Stomach (tissue), 9 donors: ENCODE data around the gene MGAT2. TPM values are rescaled to one million over a fixed set of nuclear protein-coding genes. Genes with fewer than 3 reads are reported as not detected.
A peak's percentile ranks its signal among the peaks of the same experiment; 100 is the strongest.

Experiments used
- DNase-seq, 2 donors: peaks; one replicate each; pipeline versions ENCODE4 v3.0.0 to v3.0.0-alpha.2; 2013 to 2019
- H3K27ac ChIP-seq, 5 donors: fragments of 200-600 bp in 4 of 5; sonication (generic) in 4 of 5; one replicate each; pipeline ENCODE4 v1.5.1; 2013 to 2019; ENCODE audit warnings: mild to moderate bottlenecking in 1 of 5, moderate library complexity in 1 of 5
- H3K27me3 ChIP-seq, 3 donors: fragments of 200-600 bp; sonication (generic); one replicate each; pipeline ENCODE4 v1.5.1; 2017 to 2019; ENCODE audit warnings: mixed run types in 1 of 3
- H3K36me3 ChIP-seq, 4 donors: fragments of 200-600 bp; sonication (generic); 1 replicate in 3 of 4; 2 replicates in 1 of 4; pipeline ENCODE4 v1.5.1; 2016 to 2019
- H3K4me1 ChIP-seq, 4 donors: fragments of 200-600 bp; sonication (generic); one replicate each; pipeline ENCODE4 v1.5.1; 2016 to 2019
- H3K4me3 ChIP-seq, 4 donors: fragments of 200-600 bp; sonication (generic) in 3 of 4; one replicate each; pipeline ENCODE4 v1.5.1; 2016 to 2019; ENCODE audit warnings: mild to moderate bottlenecking in 1 of 4
- H3K9me3 ChIP-seq, 4 donors: fragments of 200-600 bp; sonication (generic); one replicate each; pipeline ENCODE4 v1.5.1; 2016 to 2019
- CTCF ChIP-seq, 7 experiments: fragments of 450-650 bp in 4 of 7; fragments of 200-600 bp in 3 of 7; sonication (generic) in 3 of 7; IDR thresholded peaks; one replicate each; pipeline ENCODE4 v1.5.1; 2016 to 2019; ENCODE audit warnings: antibody characterized with exemption in 7 of 7, control low read depth in 2 of 7, mild to moderate bottlenecking in 1 of 7
- EP300 ChIP-seq: sonication (generic); formaldehyde crosslinking; IDR thresholded peaks from one replicate; pipeline ENCODE4 v1.6.1; 2017; ENCODE audit warnings: antibody characterized with exemption
- POLR2A ChIP-seq, 4 donors: fragments of 450-650 bp; IDR thresholded peaks; one replicate each; pipeline ENCODE4 v1.6.1; 2016; ENCODE audit warnings: antibody characterized with exemption in 4 of 4, control low read depth in 2 of 4, mild to moderate bottlenecking in 1 of 4, moderate library complexity in 1 of 4
- POLR2AphosphoS5 ChIP-seq, 3 donors: sonication (generic); formaldehyde crosslinking; IDR thresholded peaks; one replicate each; pipeline ENCODE4 v1.6.1; 2016; ENCODE audit warnings: antibody characterized with exemption in 3 of 3
- WGBS, 5 donors: extraction: QIAGEN DNeasy Blood & Tissue Kit in 3 of 5; methylation state at CpG; one replicate each; pipeline versions ENCODE4 v1.1.5 to v1.1.7; 2013 to 2018; 5-methylcytosine and 5-hydroxymethylcytosine counted together
- intact Hi-C: fragments of 100-400 bp; cut with DNase I; formaldehyde crosslinking; loops from one replicate; pipeline ENCODE4 v1.15.1; 2023; ENCODE audit warnings: low total_unique reads
- polyA plus RNA-seq, 3 donors: library from polyadenylated mRNA; stranded (reverse); fragments of 200-250 nt; gene quantifications; one replicate each; pipeline ENCODE4 v1.2.3, GENCODE V29; 2013
- total RNA-seq, 5 donors: library from RNA; depleted of rRNA; stranded (reverse); fragments of >200 nt; gene quantifications; one replicate each; pipeline versions ENCODE4 v1.1.0 to v1.2.3, GENCODE V29; 2014 to 2016
- donor health status: healthy with polysubstance abuse.
- donor health status: Bipolar disorder and iron deficiency.
- donor health status: healthy.

Gene MGAT2
- total and polyA plus RNA-seq, 8 donors = 0.58 to 58.2 (median 13.2) TPM

GRCh38 chr14:49598485-49599300, 21.9 kb upstream of the MGAT2 start, which contains the start of gene LRR1:
TSS of gene LRR1 (plus strand) at chr14:49598940. CDS start at chr14:49599021, 81 bp downstream.
- H3K4me1 ChIP-seq = peaks cover 0 to 43% (median 19%) of the 10 kb centered on the region in 4 donors
- H3K36me3 ChIP-seq = peaks cover 0 to 11% (median 6%) of the 10 kb centered on the region in 4 donors
- H3K27ac ChIP-seq = peak within 1 kb of the TSS; percentile 88 to 97 (median 96)
- H3K4me3 ChIP-seq = peak within 1 kb of the TSS; percentile 60 to 94 (median 66)
- DNase-seq = peak; percentile 88 to 95
- H3K9me3 ChIP-seq = no peaks in the 10 kb centered on the region
- WGBS, 5 donors = 0 to 1% (median 0%) methylated on average over 36 to 77 of the region's 77 CpGs
- no peak for TF ChIP-seq POLR2A (IDR thresholded peaks at IDR 0.05)
- peak; percentile 16 to 67 (median 57) for TF ChIP-seq POLR2AphosphoS5 (IDR thresholded peaks at IDR 0.05)
- no peak for TF ChIP-seq EP300
- peak in 1 of 7 experiments; percentile 14 for TF ChIP-seq CTCF (IDR thresholded peaks at IDR 0.05)
- intact Hi-C loops = no loop called here
- no peaks in the 10 kb centered on the region for H3K27me3 ChIP-seq

GRCh38 chr14:49607583-49607982, 13.0 kb upstream of the MGAT2 start:
- no peak for TF ChIP-seq POLR2AphosphoS5 (IDR thresholded peaks at IDR 0.05)
- no peak for TF ChIP-seq CTCF (IDR thresholded peaks at IDR 0.05)
- TF ChIP-seq EP300 = no peak
- intact Hi-C loops = no loop called here
- DNase-seq = no peak
- no peaks in the 10 kb centered on the region for H3K9me3 ChIP-seq
- WGBS, 5 donors = 86 to 97% (median 93%) methylated on average over 6 of the region's 6 CpGs
- H3K4me3 ChIP-seq = no peak overlapping the region
- H3K27ac ChIP-seq = no peak overlapping the region
- H3K27me3 ChIP-seq = no peaks in the 10 kb centered on the region
- no peaks in the 10 kb centered on the region for H3K4me1 ChIP-seq
- peaks cover 1 to 35% (median 22%) of the 10 kb centered on the region in 4 donors for H3K36me3 ChIP-seq

GRCh38 chr14:49612251-49612650, 8.3 kb upstream of the MGAT2 start:
- no peak overlapping the region for H3K27ac ChIP-seq
- 89 to 93% (median 91%) methylated on average over 4 of the region's 4 CpGs for WGBS, 5 donors
- H3K36me3 ChIP-seq = peaks cover 0 to 16% (median 13%) of the 10 kb centered on the region in 4 donors
- no peak for DNase-seq
- no peak overlapping the region for H3K4me3 ChIP-seq
- no peaks in the 10 kb centered on the region for H3K27me3 ChIP-seq
- H3K4me1 ChIP-seq = peaks cover 0 to 3% (median 2%) of the 10 kb centered on the region in 4 donors
- TF ChIP-seq CTCF (IDR thresholded peaks at IDR 0.05) (no peak), POLR2A (IDR thresholded peaks at IDR 0.05) (no peak), POLR2AphosphoS5 (IDR thresholded peaks at IDR 0.05) (no peak), EP300 (no peak)
- intact Hi-C loops = no loop called here
- no peaks in the 10 kb centered on the region for H3K9me3 ChIP-seq

GRCh38 chr14:49612671-49613070, 7.9 kb upstream of the MGAT2 start:
- Histone ChIP-seq H3K36me3 (peaks cover 1 to 16% (median 14%) of the 10 kb centered on the region in 4 donors), H3K27ac (no peak overlapping the region), H3K9me3 (no peaks in the 10 kb centered on the region), H3K4me1 (peaks cover 0 to 8% (median 4%) of the 10 kb centered on the region in 4 donors), H3K27me3 (no peaks in the 10 kb centered on the region), H3K4me3 (no peak overlapping the region)
- TF ChIP-seq CTCF (IDR thresholded peaks at IDR 0.05) (no peak), EP300 (no peak), POLR2AphosphoS5 (IDR thresholded peaks at IDR 0.05) (no peak), POLR2A (IDR thresholded peaks at IDR 0.05) (no peak)
- no peak for DNase-seq
- 84 to 93% (median 91%) methylated on average over 7 to 8 of the region's 8 CpGs for WGBS, 5 donors
- intact Hi-C loops = no loop called here
